K562 (cell line): ENCODE measurements around the gene PAN2. TPM values are rescaled to one million over a fixed set of nuclear protein-coding genes. Genes with fewer than 3 reads are reported as not detected.

Experiments used
- ELF2 ChIP-seq: fragments of 250-450 bp; sonication (Bioruptor Pico); IDR thresholded peaks from 2 replicates; pipeline ENCODE4 v1.5.0; 2021; ENCODE audit warnings: mild to moderate bottlenecking
- FOXA3 ChIP-seq, 2 experiments: fragments of 450-650 bp in 1 of 2; sonication (generic) in 1 of 2; formaldehyde crosslinking; IDR thresholded peaks in 1 of 2; conservative IDR thresholded peaks in 1 of 2; 2 replicates each; pipeline versions ENCODE4 v1.4.0 to v1.8.0; 2020 to 2022; ENCODE audit warnings: mild to moderate bottlenecking in 2 of 2, missing genetic modification reagents in 1 of 2
- FOXK1 ChIP-seq: sonication (generic); formaldehyde crosslinking; IDR thresholded peaks from 2 replicates; pipeline ENCODE4 v1.8.0; 2022; ENCODE audit warnings: missing genetic modification reagents, mild to moderate bottlenecking, borderline replicate concordance
- FUS ChIP-seq: fragments of 200-400 bp; formaldehyde crosslinking; optimal IDR thresholded peaks from 2 replicates; pipeline ENCODE3; 2017; ENCODE audit warnings: low read depth, low read length
- GTF3C2 ChIP-seq: IDR thresholded peaks from 3 replicates; pipeline ENCODE4 v1.6.1; 2011; ENCODE audit warnings: borderline replicate concordance, mild to moderate bottlenecking, moderate library complexity; ENCODE audit not compliant: insufficient read length; ENCODE audit errors: extremely low read depth
- MAFF ChIP-seq: IDR thresholded peaks from 2 replicates; pipeline ENCODE4 v1.6.1; 2012; ENCODE audit warnings: low read length, improper control_type of control experiment
- NFRKB ChIP-seq: fragments of 450-650 bp; IDR thresholded peaks from 2 replicates; pipeline ENCODE4 v1.6.1; 2016; ENCODE audit warnings: low read depth
- TEAD4 ChIP-seq, 2 experiments: sonication (generic) in 1 of 2; formaldehyde crosslinking in 1 of 2; IDR thresholded peaks; 2 replicates each; pipeline versions ENCODE4 v1.6.1 to v1.8.0; 2012 to 2022; ENCODE audit warnings: borderline replicate concordance in 1 of 2, inconsistent platforms in 1 of 2, low read length in 1 of 2, mild to moderate bottlenecking in 1 of 2, missing genetic modification reagents in 1 of 2
- TFAP4 ChIP-seq: sonication (generic); formaldehyde crosslinking; IDR thresholded peaks from 2 replicates; pipeline ENCODE4 v1.8.0; 2022; ENCODE audit warnings: missing genetic modification reagents, mild to moderate bottlenecking, moderate library complexity, borderline replicate concordance
- UBTF ChIP-seq, 2 experiments: IDR thresholded peaks; 2 replicates each; pipeline ENCODE4 v1.6.1; 2012; ENCODE audit warnings: improper control_type of control experiment in 2 of 2, low read depth in 2 of 2, low read length in 2 of 2, borderline replicate concordance in 1 of 2
- VEZF1 ChIP-seq: fragments of 200-800 bp; sonication (Bioruptor generic); IDR thresholded peaks from 2 replicates; pipeline ENCODE4 v1.6.1; 2017; ENCODE audit warnings: missing genetic modification characterization, missing compliant biosample characterization
- ZBTB2 ChIP-seq: fragments of 450-650 bp; IDR thresholded peaks from 2 replicates; pipeline ENCODE4 v1.6.1; 2016; ENCODE audit warnings: antibody characterized with exemption
- ZNF3 ChIP-seq: fragments of 250-450 bp; sonication (Bioruptor Pico); IDR thresholded peaks from 2 replicates; pipeline ENCODE4 v1.5.0; 2021; ENCODE audit warnings: mild to moderate bottlenecking, moderate library complexity
- ZNF395 ChIP-seq: fragments of 200-800 bp; sonication (Bioruptor generic); IDR thresholded peaks from 2 replicates; pipeline ENCODE4 v1.6.1; 2017; ENCODE audit warnings: missing genetic modification characterization, missing compliant biosample characterization
- polyA plus RNA-seq, 8 experiments: library from polyadenylated mRNA; depleted of rRNA in 4 of 8; stranded (reverse) in 5 of 8; unstranded in 3 of 8; fragments of >200 nt; fragmentation: Nextera tagmentation in 2 of 8; fragmentation: Illumina TruSeq in 1 of 8; extraction: Ambion mirVana in 2 of 8; extraction: Trizol in 1 of 8; gene quantifications; 2 replicates each; pipeline versions ENCODE4 v1.2.1 to v1.2.3, GENCODE V29; 2011 to 2014; ENCODE audit warnings: inconsistent platforms in 1 of 8, missing spikeins in 1 of 8
- total RNA-seq, 7 experiments: library from RNA; depleted of rRNA in 6 of 7; stranded (reverse); fragments of >200 nt in 6 of 7; fragmentation: Illumina TruSeq in 2 of 7; extraction: Trizol in 2 of 7; gene quantifications; 2 replicates each; pipeline versions ENCODE4 v1.2.1 to v1.2.3, GENCODE V29; 2011 to 2021; ENCODE audit warnings: low replicate concordance in 1 of 7

The PAN2 gene
- total and polyA plus RNA-seq, 9 of the 15 experiments (the other 6 are each of a cell fraction or from before 2014, with no cell fraction given): 15.0 to 66.1 (median 25.9) TPM

- TF ChIP-seq TFAP4 (CRISPR knock-in tag): no peak
- no peak for TF ChIP-seq ZNF3 (CRISPR knock-in tag)
- TF ChIP-seq TEAD4 (IDR thresholded peaks at IDR 0.05; ENCODE audit: low read length): peak; percentile 69
- no peak for TF ChIP-seq TEAD4 (CRISPR knock-in tag; IDR thresholded peaks at IDR 0.05; ENCODE audit: borderline replicate concordance)
- peak; percentile 59 for TF ChIP-seq ZBTB2
- peak in 1 of 2 experiments; percentile 73; a peak in 2 of 4 replicates for TF ChIP-seq UBTF (IDR thresholded peaks at IDR 0.05; ENCODE audit: borderline replicate concordance in 1 of 2, low read depth in 2 of 2, low read length in 2 of 2)
- TF ChIP-seq GTF3C2: no peak
- peak; percentile 76 for TF ChIP-seq ZNF395
- no peak for TF ChIP-seq FUS
- TF ChIP-seq VEZF1 (CRISPR knock-in tag): no peak
- no peak for TF ChIP-seq MAFF
- TF ChIP-seq NFRKB: peak; percentile 94
- TF ChIP-seq FOXK1 (CRISPR knock-in tag): peak; percentile 75; the same call in 1 of the 2 replicates
- TF ChIP-seq ELF2 (CRISPR knock-in tag): no peak
- no peak for TF ChIP-seq FOXA3 (CRISPR knock-in tag; conservative IDR thresholded peaks at IDR 0.05 in 1 of 2, IDR thresholded peaks at IDR 0.05 in 1 of 2)
These were observed 32.9 kb downstream of the PAN2 start (continued) for GRCh38 chr12:56300644-56301464.
